Mesenchymal stem cell (in vitro differentiated cells and primary cell): ENCODE results near the gene CDK4.

Source experiments
- DNase-seq: peaks from one replicate; pipeline ENCODE4 v3.0.0-alpha.2; 2013
- H2AFZ ChIP-seq: one replicate; pipeline ENCODE4 v1.6.1; 2013; ENCODE audit warnings: low read depth, mild to moderate bottlenecking, control low read depth, inconsistent platforms, low read length, moderate library complexity
- H2AK5ac ChIP-seq: 2 replicates; pipeline ENCODE4 v1.6.1; 2013; ENCODE audit warnings: low read length, moderate library complexity, mild to moderate bottlenecking, inconsistent platforms; ENCODE audit not compliant: severe bottlenecking
- H2BK120ac ChIP-seq: one replicate; pipeline ENCODE4 v1.6.1; 2013; ENCODE audit warnings: low read depth, mild to moderate bottlenecking, inconsistent platforms, low read length, moderate library complexity
- H2BK12ac ChIP-seq, 2 experiments: one replicate each; pipeline ENCODE4 v1.6.1; 2013; ENCODE audit warnings: inconsistent platforms in 2 of 2, low read length in 2 of 2, mild to moderate bottlenecking in 2 of 2, moderate library complexity in 2 of 2, control low read depth in 1 of 2
- H2BK15ac ChIP-seq: one replicate; pipeline ENCODE4 v1.6.1; 2013; ENCODE audit warnings: mild to moderate bottlenecking, low read depth, inconsistent platforms; ENCODE audit not compliant: poor library complexity, severe bottlenecking
- H2BK5ac ChIP-seq: 2 replicates; pipeline ENCODE4 v1.6.1; 2013; ENCODE audit warnings: low read depth, mild to moderate bottlenecking, low read length, control low read depth, inconsistent platforms; ENCODE audit not compliant: poor library complexity, severe bottlenecking
- H3K14ac ChIP-seq, 2 experiments: one replicate each; pipeline ENCODE4 v1.6.1; 2013; ENCODE audit warnings: inconsistent platforms in 2 of 2, low read length in 2 of 2, control low read depth in 1 of 2, mild to moderate bottlenecking in 1 of 2, moderate library complexity in 1 of 2
- H3K18ac ChIP-seq, 2 experiments: one replicate each; pipeline ENCODE4 v1.6.1; 2013; ENCODE audit warnings: inconsistent platforms in 2 of 2, low read length in 2 of 2, control low read depth in 1 of 2, low read depth in 1 of 2, mild to moderate bottlenecking in 1 of 2
- H3K23ac ChIP-seq, 2 experiments: one replicate each; pipeline ENCODE4 v1.6.1; 2013; ENCODE audit warnings: inconsistent platforms in 2 of 2, low read length in 2 of 2, mild to moderate bottlenecking in 2 of 2, moderate library complexity in 2 of 2, control low read depth in 1 of 2
- H3K27ac ChIP-seq: 2 replicates; pipeline ENCODE4 v1.5.1; 2013; ENCODE audit warnings: mild to moderate bottlenecking, moderate library complexity, low read length, control low read depth, inconsistent platforms; ENCODE audit not compliant: poor library complexity, severe bottlenecking
- H3K27me3 ChIP-seq, 2 experiments: 2 replicates each; pipeline versions ENCODE4 v1.6.1 to v1.7.0; 2013; ENCODE audit warnings: low read length in 2 of 2, mild to moderate bottlenecking in 2 of 2, moderate library complexity in 2 of 2, control low read depth in 1 of 2, inconsistent platforms in 1 of 2; ENCODE audit not compliant: control insufficient read depth in 1 of 2, insufficient read depth in 1 of 2
- H3K36me3 ChIP-seq, 2 experiments: 2 replicates each; pipeline versions ENCODE4 v1.6.1 to v1.7.0; 2013; ENCODE audit warnings: low read length in 2 of 2, control low read depth in 1 of 2, inconsistent platforms in 1 of 2, low read depth in 1 of 2, mild to moderate bottlenecking in 1 of 2; ENCODE audit not compliant: insufficient read depth in 2 of 2, control insufficient read depth in 1 of 2
- H3K4ac ChIP-seq, 2 experiments: one replicate each; pipeline ENCODE4 v1.6.1; 2013; ENCODE audit warnings: inconsistent platforms in 2 of 2, low read length in 2 of 2, mild to moderate bottlenecking in 2 of 2, moderate library complexity in 2 of 2, control low read depth in 1 of 2, low read depth in 1 of 2
- H3K4me1 ChIP-seq: 2 replicates; pipeline ENCODE4 v1.6.1; 2013; ENCODE audit warnings: low read depth, low read length, control low read depth; ENCODE audit not compliant: control insufficient read depth, insufficient read depth
- H3K4me2 ChIP-seq: 2 replicates; pipeline ENCODE4 v1.6.1; 2013; ENCODE audit warnings: low read length, mild to moderate bottlenecking, inconsistent platforms; ENCODE audit not compliant: poor library complexity, severe bottlenecking
- H3K4me3 ChIP-seq, 2 experiments: 2 replicates each; pipeline versions ENCODE4 v1.5.1 to v1.7.0; 2013; ENCODE audit warnings: low read length in 2 of 2, mild to moderate bottlenecking in 2 of 2, control low read depth in 1 of 2, low read depth in 1 of 2; ENCODE audit not compliant: insufficient read depth in 1 of 2
- H3K79me1 ChIP-seq: replicated peaks from 2 replicates; pipeline ENCODE4 v1.6.1; 2013; ENCODE audit warnings: mild to moderate bottlenecking, control low read depth, low read length, inconsistent platforms; ENCODE audit not compliant: poor library complexity, severe bottlenecking
- H3K9ac ChIP-seq: 2 replicates; pipeline ENCODE4 v1.7.0; 2013; ENCODE audit warnings: mild to moderate bottlenecking, low read length, moderate library complexity
- H3K9me3 ChIP-seq: 2 replicates; pipeline ENCODE4 v1.7.0; 2013; ENCODE audit warnings: mild to moderate bottlenecking, low read length; ENCODE audit not compliant: control insufficient read depth
- H4K8ac ChIP-seq: one replicate; pipeline ENCODE4 v1.6.1; 2013; ENCODE audit warnings: inconsistent platforms, mild to moderate bottlenecking, low read length, moderate library complexity
- H4K91ac ChIP-seq: one replicate; pipeline ENCODE4 v1.6.1; 2013; ENCODE audit warnings: mild to moderate bottlenecking, low read length, inconsistent platforms
- WGBS: methylation state at CpG from one replicate; pipeline ENCODE4 v1.1.7; 2013; ENCODE audit warnings: mixed read lengths; 5-methylcytosine and 5-hydroxymethylcytosine counted together

CDK4 gene

GRCh38 chr12:57750561-57751431 lies 1.3 kb downstream of the CDK4 start:
- H2AFZ ChIP-seq: no peak overlapping the region
- DNase-seq: no peak
- peak overlapping the region; percentile 15 for H2AK5ac ChIP-seq
- H2BK12ac ChIP-seq: peak overlapping the region in 1 of 2 experiments; percentile 50
- peaks cover 15% of the 10 kb centered on the region for H3K4me1 ChIP-seq
- H3K4me2 ChIP-seq: peak overlapping the region; percentile 73
- 97% methylated on average over 15 of the region's 15 CpGs for WGBS
- peak overlapping the region in 1 of 2 experiments; percentile 89 for H3K4ac ChIP-seq
- H3K9me3 ChIP-seq: no peaks in the 10 kb centered on the region
- H2BK120ac ChIP-seq: no peak overlapping the region
- peaks cover 11% of the 10 kb centered on the region for H3K79me1 ChIP-seq
- H3K27me3 ChIP-seq: peaks cover 0 to 12% of the 10 kb centered on the region in 2 experiments
- peak overlapping the region; percentile 1 for H4K91ac ChIP-seq
- H3K18ac ChIP-seq: no peak overlapping the region
- peak overlapping the region; percentile 70 to 89 for H3K4me3 ChIP-seq
- H2BK5ac ChIP-seq: no peak overlapping the region
- H3K14ac ChIP-seq: peak overlapping the region in 1 of 2 experiments; percentile 68
- no peak overlapping the region for H4K8ac ChIP-seq
- H3K9ac ChIP-seq: peak overlapping the region; percentile 98
- H3K36me3 ChIP-seq: peaks cover 27 to 52% of the 10 kb centered on the region in 2 experiments
- H3K27ac ChIP-seq: peak overlapping the region; percentile 77
- H2BK15ac ChIP-seq: no peak overlapping the region
- peak overlapping the region in 1 of 2 experiments; percentile 16 for H3K23ac ChIP-seq

DNA sequence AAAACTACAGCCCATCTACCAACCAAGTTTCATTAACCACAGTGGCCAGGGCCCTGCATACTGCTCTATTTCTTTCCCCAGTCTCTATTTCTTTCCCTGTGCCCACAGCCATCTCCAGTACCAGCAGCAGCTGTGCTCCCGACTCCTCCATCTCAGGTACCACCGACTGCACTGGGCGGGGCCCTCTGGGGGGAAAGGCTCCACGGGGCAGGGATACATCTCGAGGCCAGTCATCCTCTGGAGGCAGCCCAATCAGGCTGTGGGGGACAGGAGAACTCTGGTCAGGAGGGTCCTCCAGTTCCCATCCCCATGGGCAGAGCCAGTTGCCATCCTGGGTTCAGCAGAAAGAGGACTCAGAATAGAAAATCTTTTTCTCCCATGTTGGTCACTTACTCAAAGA lies 3.0 kb downstream of the CDK4 start:
- Histone ChIP-seq H3K4me2 (no peak overlapping the region), H3K4ac (no peak overlapping the region), H3K9ac (no peak overlapping the region), H3K79me1 (peaks cover 11% of the 10 kb centered on the region), H4K91ac (no peak overlapping the region), H3K27me3 (peaks cover 0 to 5% of the 10 kb centered on the region in 2 experiments), H3K14ac (no peak overlapping the region), H3K23ac (no peak overlapping the region), H3K27ac (no peak overlapping the region), H4K8ac (no peak overlapping the region), H2BK120ac (no peak overlapping the region), H3K4me3 (no peak overlapping the region), H2AK5ac (no peak overlapping the region), H3K36me3 (peaks cover 27 to 53% of the 10 kb centered on the region in 2 experiments), H3K4me1 (peaks cover 18% of the 10 kb centered on the region), H3K18ac (no peak overlapping the region), H3K9me3 (no peaks in the 10 kb centered on the region), H2BK5ac (no peak overlapping the region), H2BK15ac (no peak overlapping the region), H2AFZ (no peak overlapping the region), H2BK12ac (no peak overlapping the region)
- WGBS: 100% methylated on average over 5 of the region's 5 CpGs
- no peak for DNase-seq

- H2BK120ac ChIP-seq: no peak overlapping the region
- peaks cover 14% of the 10 kb centered on the region for H3K4me1 ChIP-seq
- H2BK5ac ChIP-seq: no peak overlapping the region
- H3K4me2 ChIP-seq: peak overlapping the region; percentile 79
- H3K9ac ChIP-seq: peak overlapping the region; percentile 98
- no peak overlapping the region for H2BK15ac ChIP-seq
- H3K18ac ChIP-seq: no peak overlapping the region
- H3K14ac ChIP-seq: no peak overlapping the region
- H3K36me3 ChIP-seq: peaks cover 27 to 50% of the 10 kb centered on the region in 2 experiments
- H3K9me3 ChIP-seq: no peaks in the 10 kb centered on the region
- H2AK5ac ChIP-seq: no peak overlapping the region
- H2BK12ac ChIP-seq: no peak overlapping the region
- H3K27ac ChIP-seq: no peak overlapping the region
- H4K8ac ChIP-seq: no peak overlapping the region
- H3K4ac ChIP-seq: no peak overlapping the region
- H3K27me3 ChIP-seq: peaks cover 15 to 16% of the 10 kb centered on the region in 2 experiments
- 100% methylated on average over 2 of the region's 3 CpGs for WGBS
- no peak for DNase-seq
- peaks cover 11% of the 10 kb centered on the region for H3K79me1 ChIP-seq
- H4K91ac ChIP-seq: no peak overlapping the region
- H3K4me3 ChIP-seq: peak overlapping the region in 1 of 2 experiments; percentile 96
- no peak overlapping the region for H3K23ac ChIP-seq
- no peak overlapping the region for H2AFZ ChIP-seq
Observed at GRCh38 chr12:57746025-57746424, 6.1 kb downstream of the CDK4 start.

DNA sequence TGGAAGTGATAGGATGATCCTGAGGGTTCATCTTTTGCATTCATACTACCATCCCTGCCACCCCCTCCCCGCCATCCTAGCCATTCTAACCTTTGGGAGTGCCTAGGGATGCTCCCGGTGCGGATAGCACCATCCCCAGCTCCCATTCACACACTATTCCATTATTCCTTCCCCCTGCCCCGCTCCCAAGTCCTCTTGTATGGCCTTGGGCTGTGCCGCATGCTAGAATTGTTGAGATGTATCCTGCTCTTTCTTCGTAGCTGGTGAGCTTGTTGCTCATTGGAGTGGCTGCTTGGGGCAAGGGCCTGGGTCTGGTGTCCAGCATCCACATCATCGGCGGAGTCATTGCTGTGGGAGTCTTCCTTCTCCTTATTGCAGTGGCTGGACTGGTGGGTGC lies 6.6 kb downstream of the CDK4 start:
- H2BK15ac ChIP-seq: peak overlapping the region; percentile 41
- H3K14ac ChIP-seq: peak overlapping the region in 1 of 2 experiments; percentile 37
- H3K27me3 ChIP-seq: peaks cover 21% of the 10 kb centered on the region in 2 experiments
- H2AK5ac ChIP-seq: peak overlapping the region; percentile 81
- H4K8ac ChIP-seq: peak overlapping the region; percentile 83
- H4K91ac ChIP-seq: peak overlapping the region; percentile 92
- H2AFZ ChIP-seq: no peak overlapping the region
- H2BK12ac ChIP-seq: peak overlapping the region in 1 of 2 experiments; percentile 61
- peak overlapping the region; percentile 77 to 96 for H3K4me3 ChIP-seq
- H3K23ac ChIP-seq: peak overlapping the region in 1 of 2 experiments; percentile 34
- DNase-seq: no peak
- peak overlapping the region; percentile 76 to 78 for H3K18ac ChIP-seq
- no peaks in the 10 kb centered on the region for H3K9me3 ChIP-seq
- peaks cover 11% of the 10 kb centered on the region for H3K79me1 ChIP-seq
- peaks cover 11% of the 10 kb centered on the region for H3K4me1 ChIP-seq
- peak overlapping the region; percentile 51 for H3K27ac ChIP-seq
- 66% methylated on average over 8 of the region's 8 CpGs for WGBS
- peak overlapping the region; percentile 79 for H3K4me2 ChIP-seq
- no peak overlapping the region for H2BK5ac ChIP-seq
- H3K4ac ChIP-seq: peak overlapping the region; percentile 97 to 98
- H3K36me3 ChIP-seq: peaks cover 22 to 45% of the 10 kb centered on the region in 2 experiments
- no peak overlapping the region for H2BK120ac ChIP-seq
- H3K9ac ChIP-seq: peak overlapping the region; percentile 98
